Stimulated activated CD8-positive, alpha-beta memory T cell treated with anti-CD3 and anti-CD28 coated beads, Interleukin-4, amount 100 ng/mL, for 1 hour (primary cell): Measurements from ENCODE around the gene POM121C.
A peak's percentile ranks its signal among the peaks of the same experiment; 100 is the strongest.
"Not testable (repeated sequence)": the region's sequence is repeated elsewhere in the genome, so short reads cannot be mapped to it uniquely, and the experiment has no call there.

Experiments
- DNase-seq, 2 donors: peaks; one replicate each; pipeline ENCODE4 v3.0.0-alpha.2; 2020; ENCODE audit warnings: low read depth in 2 of 2, low spot score in 1 of 2

POM121C gene

GRCh38 chr7:75485979-75486643, at the start of gene POM121C:
Gene POM121C, minus strand, starts transcription at chr7:75486299. Its CDS starts 44,803 bp downstream, at chr7:75441496.
- DNase-seq = peak; percentile 62 to 71

- no peak for DNase-seq
Observed at GRCh38 chr7:75534727-75535307, 48.7 kb upstream of the POM121C start.

GRCh38 chr7:75533926-75534325, 47.8 kb upstream of the POM121C start:
- no peak for DNase-seq

GRCh38 chr7:75532639-75533038, 46.5 kb upstream of the POM121C start:
- no peak for DNase-seq

GRCh38 chr7:75531359-75531821, 45.3 kb upstream of the POM121C start:
- no peak for DNase-seq

- DNase-seq = not testable (repeated sequence)
Observed at GRCh38 chr7:75527224-75527722, 41.2 kb upstream of the POM121C start.

- DNase-seq = not testable (repeated sequence)
Observed at GRCh38 chr7:75521727-75522126, 35.6 kb upstream of the POM121C start.

- not testable (repeated sequence) for DNase-seq
Observed at GRCh38 chr7:75518842-75519241, 32.7 kb upstream of the POM121C start.

- not testable (repeated sequence) for DNase-seq
Observed at GRCh38 chr7:75509033-75509432, 22.9 kb upstream of the POM121C start.

- not testable (repeated sequence) for DNase-seq
Observed at GRCh38 chr7:75492020-75492419, 5.9 kb upstream of the POM121C start, which contains the start of gene SPDYE5. Gene SPDYE5, plus strand, starts transcription at chr7:75492320. Its CDS starts 1,728 bp downstream, at chr7:75494048.

- not testable (repeated sequence) for DNase-seq
Observed at GRCh38 chr7:75485355-75485978, 632 bp downstream of the POM121C start.

GRCh38 chr7:75480313-75480712, 5.8 kb downstream of the POM121C start:
- DNase-seq = not testable (repeated sequence)

- DNase-seq = not testable (repeated sequence)
Observed at GRCh38 chr7:75477457-75477856, 8.6 kb downstream of the POM121C start.

GRCh38 chr7:75470166-75470565, 15.9 kb downstream of the POM121C start:
- not testable (repeated sequence) for DNase-seq

- not testable (repeated sequence) for DNase-seq
Observed at GRCh38 chr7:75460541-75460940, 25.6 kb downstream of the POM121C start.

GRCh38 chr7:75458034-75458433, 28.1 kb downstream of the POM121C start:
- DNase-seq = not testable (repeated sequence)

- DNase-seq = not testable (repeated sequence)
Observed at GRCh38 chr7:75456403-75456802, 29.7 kb downstream of the POM121C start.

- DNase-seq = not testable (repeated sequence)
Observed at GRCh38 chr7:75452494-75452955, 33.6 kb downstream of the POM121C start.

GRCh38 chr7:75449946-75450345, 36.2 kb downstream of the POM121C start:
- not testable (repeated sequence) for DNase-seq

GRCh38 chr7:75442465-75443111, 43.5 kb downstream of the POM121C start:
- DNase-seq = not testable (repeated sequence)

- DNase-seq = not testable (repeated sequence)
Observed at GRCh38 chr7:75442101-75442464, 44.0 kb downstream of the POM121C start.
